SK-N-SH treated with all-trans-retinoic acid at 6 μM for 48 hours (cell line): ENCODE measurements around the gene HNF4A.

Source experiments
- ATAC-seq: fragments of 200-7000 bp; cut with Tn5 transposase; 3 replicates; pipeline ENCODE4 v1.9.1; 2020; ENCODE audit warnings: mild to moderate bottlenecking, moderate library complexity
- ARNTL ChIP-seq: fragments of 450-650 bp; formaldehyde crosslinking; IDR thresholded peaks from 2 replicates; pipeline ENCODE4 v1.5.0; 2020; ENCODE audit warnings: low read depth, mild to moderate bottlenecking, moderate library complexity, borderline replicate concordance
- BACH2 ChIP-seq: fragments of 250-450 bp; sonication (Bioruptor Pico); IDR thresholded peaks from 2 replicates; pipeline ENCODE4 v1.9.0; 2021; ENCODE audit warnings: mild to moderate bottlenecking, borderline replicate concordance
- CSDC2 ChIP-seq: fragments of 250-450 bp; sonication (Bioruptor Pico); IDR thresholded peaks from 2 replicates; pipeline ENCODE4 v1.5.0; 2020; ENCODE audit warnings: mild to moderate bottlenecking, moderate library complexity
- ESRRG ChIP-seq: fragments of 250-450 bp; sonication (Bioruptor Pico); IDR thresholded peaks from 2 replicates; pipeline ENCODE4 v1.6.1; 2021; ENCODE audit warnings: mild to moderate bottlenecking
- ISL1 ChIP-seq: fragments of 250-450 bp; sonication (Bioruptor Pico); IDR thresholded peaks from 2 replicates; pipeline ENCODE4 v2.1.2; 2022; ENCODE audit warnings: mild to moderate bottlenecking, moderate library complexity
- PPARA ChIP-seq: fragments of 250-450 bp; sonication (Bioruptor Pico); IDR thresholded peaks from 2 replicates; pipeline ENCODE4 v1.5.0; 2020; ENCODE audit warnings: mild to moderate bottlenecking, borderline replicate concordance
- RARB ChIP-seq: fragments of 250-450 bp; sonication (Bioruptor Pico); IDR thresholded peaks from 2 replicates; pipeline ENCODE4 v1.8.0; 2021; ENCODE audit warnings: mild to moderate bottlenecking, moderate library complexity
- SNAI2 ChIP-seq: fragments of 250-450 bp; sonication (Bioruptor Pico); IDR thresholded peaks from 2 replicates; pipeline ENCODE4 v1.5.0; 2020; ENCODE audit warnings: mild to moderate bottlenecking, moderate library complexity
- TOX ChIP-seq: fragments of 250-450 bp; sonication (Bioruptor Pico); IDR thresholded peaks from 2 replicates; pipeline ENCODE4 v1.8.0; 2021; ENCODE audit warnings: mild to moderate bottlenecking, moderate library complexity, borderline replicate concordance
- ZC3H10 ChIP-seq: fragments of 250-450 bp; sonication (Bioruptor Pico); IDR thresholded peaks from 2 replicates; pipeline ENCODE4 v1.5.1; 2021; ENCODE audit warnings: mild to moderate bottlenecking, moderate library complexity
- ZFP3 ChIP-seq: fragments of 250-450 bp; sonication (Bioruptor Pico); IDR thresholded peaks from 2 replicates; pipeline ENCODE4 v1.5.0; 2020; ENCODE audit warnings: mild to moderate bottlenecking, moderate library complexity
- ZFP30 ChIP-seq: fragments of 450-650 bp; formaldehyde crosslinking; IDR thresholded peaks from 2 replicates; pipeline ENCODE4 v1.5.0; 2022; ENCODE audit warnings: mild to moderate bottlenecking, moderate library complexity
- ZNF565 ChIP-seq: fragments of 450-650 bp; formaldehyde crosslinking; conservative IDR thresholded peaks from 2 replicates; pipeline ENCODE4 v1.5.0; 2020; ENCODE audit warnings: low read depth, mild to moderate bottlenecking, moderate library complexity
- ZNF70 ChIP-seq: fragments of 450-650 bp; formaldehyde crosslinking; IDR thresholded peaks from 2 replicates; pipeline ENCODE4 v1.5.0; 2020; ENCODE audit warnings: mild to moderate bottlenecking, moderate library complexity
- ZNF8 ChIP-seq: fragments of 450-650 bp; formaldehyde crosslinking; IDR thresholded peaks from 2 replicates; pipeline ENCODE4 v1.5.0; 2020; ENCODE audit warnings: mild to moderate bottlenecking, moderate library complexity
- TF ChIP-seq, protein P1 (sequence below): fragments of 250-450 bp; sonication (Bioruptor Pico); IDR thresholded peaks from 2 replicates; pipeline ENCODE4 v1.5.1; 2021; ENCODE audit warnings: mild to moderate bottlenecking, moderate library complexity
- TF ChIP-seq, protein P2 (sequence below): fragments of 250-450 bp; sonication (Bioruptor Pico); IDR thresholded peaks from 2 replicates; pipeline ENCODE4 v1.5.0; 2020; ENCODE audit warnings: mild to moderate bottlenecking, moderate library complexity
- TF ChIP-seq, protein P3 (sequence below): fragments of 250-450 bp; sonication (Bioruptor Pico); IDR thresholded peaks from 2 replicates; pipeline ENCODE4 v1.8.0; 2020; ENCODE audit warnings: mild to moderate bottlenecking, moderate library complexity, borderline replicate concordance
- TF ChIP-seq, protein P4 (sequence below): fragments of 250-450 bp; sonication (Bioruptor Pico); IDR thresholded peaks from 2 replicates; pipeline ENCODE4 v1.5.1; 2020; ENCODE audit warnings: low read depth, mild to moderate bottlenecking, moderate library complexity

HNF4A gene

DNA sequence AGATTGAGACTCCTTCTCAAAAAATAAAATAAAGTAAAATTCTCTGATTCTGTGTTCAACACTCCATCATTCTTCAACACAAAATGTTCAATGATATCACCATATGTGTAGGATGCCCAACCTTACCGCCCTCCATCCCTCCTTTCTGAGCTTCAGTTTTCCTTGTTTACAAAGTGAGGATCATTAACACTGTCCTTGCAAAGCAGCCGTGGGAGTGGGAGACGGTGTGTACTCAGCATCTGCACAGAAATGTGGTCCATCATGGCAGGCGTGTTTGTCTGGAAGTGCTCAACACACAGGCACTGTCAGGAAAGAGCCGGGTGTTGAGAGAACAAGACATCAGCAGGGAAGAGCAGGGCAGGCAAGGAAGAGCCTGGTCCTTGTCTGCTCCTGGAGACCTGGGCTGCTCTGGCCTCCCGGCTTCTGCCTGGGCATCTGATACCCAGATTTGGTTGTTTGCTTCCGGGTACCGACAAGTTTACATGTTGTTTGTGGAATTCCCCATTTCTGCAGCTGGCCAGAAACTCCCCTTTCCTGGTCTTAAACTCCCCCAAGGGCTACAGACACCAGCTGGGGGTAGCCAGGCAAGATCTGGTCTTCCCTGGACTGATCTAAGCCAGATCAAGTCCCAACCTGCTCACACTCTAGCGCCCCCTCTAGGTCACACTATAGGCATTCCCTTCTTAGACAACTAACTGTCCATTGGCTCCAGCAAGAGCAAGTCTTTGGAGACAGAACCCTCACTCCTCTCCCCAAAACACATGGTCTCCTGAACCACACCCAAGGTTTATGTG is 93.5 kb downstream of the HNF4A start:
- TF ChIP-seq ESRRG (CRISPR knock-in tag) (no peak), ZNF565 (CRISPR knock-in tag) (no peak), TOX (CRISPR knock-in tag) (no peak), PPARA (CRISPR knock-in tag) (no peak), ZC3H10 (CRISPR knock-in tag) (no peak), ARNTL (no peak), ZFP3 (CRISPR knock-in tag) (no peak), ZFP30 (CRISPR knock-in tag) (no peak), ZNF70 (CRISPR knock-in tag) (no peak), BACH2 (no peak), SNAI2 (CRISPR knock-in tag) (no peak), ZNF8 (CRISPR knock-in tag) (no peak), RARB (no peak)
- TF ChIP-seq, protein P1, sequence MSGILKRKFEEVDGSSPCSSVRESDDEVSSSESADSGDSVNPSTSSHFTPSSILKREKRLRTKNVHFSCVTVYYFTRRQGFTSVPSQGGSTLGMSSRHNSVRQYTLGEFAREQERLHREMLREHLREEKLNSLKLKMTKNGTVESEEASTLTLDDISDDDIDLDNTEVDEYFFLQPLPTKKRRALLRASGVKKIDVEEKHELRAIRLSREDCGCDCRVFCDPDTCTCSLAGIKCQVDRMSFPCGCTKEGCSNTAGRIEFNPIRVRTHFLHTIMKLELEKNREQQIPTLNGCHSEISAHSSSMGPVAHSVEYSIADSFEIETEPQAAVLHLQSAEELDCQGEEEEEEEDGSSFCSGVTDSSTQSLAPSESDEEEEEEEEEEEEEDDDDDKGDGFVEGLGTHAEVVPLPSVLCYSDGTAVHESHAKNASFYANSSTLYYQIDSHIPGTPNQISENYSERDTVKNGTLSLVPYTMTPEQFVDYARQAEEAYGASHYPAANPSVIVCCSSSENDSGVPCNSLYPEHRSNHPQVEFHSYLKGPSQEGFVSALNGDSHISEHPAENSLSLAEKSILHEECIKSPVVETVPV = no peak
- TF ChIP-seq, protein P2, sequence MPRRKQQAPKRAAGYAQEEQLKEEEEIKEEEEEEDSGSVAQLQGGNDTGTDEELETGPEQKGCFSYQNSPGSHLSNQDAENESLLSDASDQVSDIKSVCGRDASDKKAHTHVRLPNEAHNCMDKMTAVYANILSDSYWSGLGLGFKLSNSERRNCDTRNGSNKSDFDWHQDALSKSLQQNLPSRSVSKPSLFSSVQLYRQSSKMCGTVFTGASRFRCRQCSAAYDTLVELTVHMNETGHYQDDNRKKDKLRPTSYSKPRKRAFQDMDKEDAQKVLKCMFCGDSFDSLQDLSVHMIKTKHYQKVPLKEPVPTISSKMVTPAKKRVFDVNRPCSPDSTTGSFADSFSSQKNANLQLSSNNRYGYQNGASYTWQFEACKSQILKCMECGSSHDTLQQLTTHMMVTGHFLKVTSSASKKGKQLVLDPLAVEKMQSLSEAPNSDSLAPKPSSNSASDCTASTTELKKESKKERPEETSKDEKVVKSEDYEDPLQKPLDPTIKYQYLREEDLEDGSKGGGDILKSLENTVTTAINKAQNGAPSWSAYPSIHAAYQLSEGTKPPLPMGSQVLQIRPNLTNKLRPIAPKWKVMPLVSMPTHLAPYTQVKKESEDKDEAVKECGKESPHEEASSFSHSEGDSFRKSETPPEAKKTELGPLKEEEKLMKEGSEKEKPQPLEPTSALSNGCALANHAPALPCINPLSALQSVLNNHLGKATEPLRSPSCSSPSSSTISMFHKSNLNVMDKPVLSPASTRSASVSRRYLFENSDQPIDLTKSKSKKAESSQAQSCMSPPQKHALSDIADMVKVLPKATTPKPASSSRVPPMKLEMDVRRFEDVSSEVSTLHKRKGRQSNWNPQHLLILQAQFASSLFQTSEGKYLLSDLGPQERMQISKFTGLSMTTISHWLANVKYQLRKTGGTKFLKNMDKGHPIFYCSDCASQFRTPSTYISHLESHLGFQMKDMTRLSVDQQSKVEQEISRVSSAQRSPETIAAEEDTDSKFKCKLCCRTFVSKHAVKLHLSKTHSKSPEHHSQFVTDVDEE (CRISPR knock-in tag) = no peak
- TF ChIP-seq, protein P3, sequence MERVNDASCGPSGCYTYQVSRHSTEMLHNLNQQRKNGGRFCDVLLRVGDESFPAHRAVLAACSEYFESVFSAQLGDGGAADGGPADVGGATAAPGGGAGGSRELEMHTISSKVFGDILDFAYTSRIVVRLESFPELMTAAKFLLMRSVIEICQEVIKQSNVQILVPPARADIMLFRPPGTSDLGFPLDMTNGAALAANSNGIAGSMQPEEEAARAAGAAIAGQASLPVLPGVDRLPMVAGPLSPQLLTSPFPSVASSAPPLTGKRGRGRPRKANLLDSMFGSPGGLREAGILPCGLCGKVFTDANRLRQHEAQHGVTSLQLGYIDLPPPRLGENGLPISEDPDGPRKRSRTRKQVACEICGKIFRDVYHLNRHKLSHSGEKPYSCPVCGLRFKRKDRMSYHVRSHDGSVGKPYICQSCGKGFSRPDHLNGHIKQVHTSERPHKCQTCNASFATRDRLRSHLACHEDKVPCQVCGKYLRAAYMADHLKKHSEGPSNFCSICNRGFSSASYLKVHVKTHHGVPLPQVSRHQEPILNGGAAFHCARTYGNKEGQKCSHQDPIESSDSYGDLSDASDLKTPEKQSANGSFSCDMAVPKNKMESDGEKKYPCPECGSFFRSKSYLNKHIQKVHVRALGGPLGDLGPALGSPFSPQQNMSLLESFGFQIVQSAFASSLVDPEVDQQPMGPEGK (CRISPR knock-in tag) = no peak
- TF ChIP-seq, protein P4, sequence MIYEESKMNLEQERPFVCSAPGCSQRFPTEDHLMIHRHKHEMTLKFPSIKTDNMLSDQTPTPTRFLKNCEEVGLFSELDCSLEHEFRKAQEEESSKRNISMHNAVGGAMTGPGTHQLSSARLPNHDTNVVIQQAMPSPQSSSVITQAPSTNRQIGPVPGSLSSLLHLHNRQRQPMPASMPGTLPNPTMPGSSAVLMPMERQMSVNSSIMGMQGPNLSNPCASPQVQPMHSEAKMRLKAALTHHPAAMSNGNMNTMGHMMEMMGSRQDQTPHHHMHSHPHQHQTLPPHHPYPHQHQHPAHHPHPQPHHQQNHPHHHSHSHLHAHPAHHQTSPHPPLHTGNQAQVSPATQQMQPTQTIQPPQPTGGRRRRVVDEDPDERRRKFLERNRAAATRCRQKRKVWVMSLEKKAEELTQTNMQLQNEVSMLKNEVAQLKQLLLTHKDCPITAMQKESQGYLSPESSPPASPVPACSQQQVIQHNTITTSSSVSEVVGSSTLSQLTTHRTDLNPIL = no peak
- ATAC-seq = no peak

DNA sequence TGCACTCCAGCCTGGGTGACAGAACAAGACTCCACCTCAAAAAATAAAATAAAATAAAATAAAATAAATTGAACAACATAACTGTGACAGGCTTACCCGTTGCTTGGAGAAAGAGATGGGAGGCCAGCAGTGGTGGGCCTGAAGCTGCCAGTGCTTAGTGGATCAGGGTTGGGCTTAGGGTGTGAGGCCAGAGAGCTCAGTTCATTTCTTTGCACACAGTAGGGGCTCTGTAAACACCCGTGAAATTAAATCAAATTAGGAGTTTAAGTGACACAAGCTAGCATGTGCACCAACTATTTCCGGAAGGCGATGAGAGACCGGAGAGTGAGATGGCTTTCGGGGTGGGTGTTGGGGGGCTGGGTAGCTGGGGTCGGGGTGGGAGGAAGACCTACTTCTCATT is 94.4 kb downstream of the HNF4A start:
- no peak for ATAC-seq

More for the DNA sequence above, 94.4 kb downstream of the HNF4A start:
- no peak for TF ChIP-seq ZC3H10 (CRISPR knock-in tag)
- no peak for TF ChIP-seq BACH2
- TF ChIP-seq ESRRG (CRISPR knock-in tag) = no peak
- no peak for TF ChIP-seq PPARA (CRISPR knock-in tag)
- TF ChIP-seq, protein P4 = no peak
- no peak for TF ChIP-seq ISL1 (CRISPR knock-in tag)
- TF ChIP-seq CSDC2 (CRISPR knock-in tag) = no peak
- no peak for TF ChIP-seq ARNTL
- TF ChIP-seq, protein P3 (CRISPR knock-in tag) = no peak
- TF ChIP-seq ZNF8 (CRISPR knock-in tag) = no peak
- TF ChIP-seq, protein P2 (CRISPR knock-in tag) = no peak
- TF ChIP-seq TOX (CRISPR knock-in tag) = no peak
- TF ChIP-seq ZNF565 (CRISPR knock-in tag) = no peak
- TF ChIP-seq ZNF70 (CRISPR knock-in tag) = no peak
